Epithelial cell of esophagus (primary cell): ENCODE results near the gene PACS1.

Source experiments
- DNase-seq: peaks from one replicate; pipeline ENCODE4 v3.0.0; 2010; ENCODE audit warnings: low read depth
- H3K4me3 ChIP-seq: 2 replicates; pipeline ENCODE4 v1.5.1; 2011; ENCODE audit warnings: mild to moderate bottlenecking, low read length, control low read depth
- TF ChIP-seq, protein P1 (sequence below): IDR thresholded peaks from 2 replicates; pipeline ENCODE4 v1.5.1; 2011; ENCODE audit warnings: low read depth, mild to moderate bottlenecking, low read length, control low read depth, inconsistent platforms; ENCODE audit not compliant: insufficient read depth; ENCODE audit errors: missing control alignments

Gene PACS1

DNA sequence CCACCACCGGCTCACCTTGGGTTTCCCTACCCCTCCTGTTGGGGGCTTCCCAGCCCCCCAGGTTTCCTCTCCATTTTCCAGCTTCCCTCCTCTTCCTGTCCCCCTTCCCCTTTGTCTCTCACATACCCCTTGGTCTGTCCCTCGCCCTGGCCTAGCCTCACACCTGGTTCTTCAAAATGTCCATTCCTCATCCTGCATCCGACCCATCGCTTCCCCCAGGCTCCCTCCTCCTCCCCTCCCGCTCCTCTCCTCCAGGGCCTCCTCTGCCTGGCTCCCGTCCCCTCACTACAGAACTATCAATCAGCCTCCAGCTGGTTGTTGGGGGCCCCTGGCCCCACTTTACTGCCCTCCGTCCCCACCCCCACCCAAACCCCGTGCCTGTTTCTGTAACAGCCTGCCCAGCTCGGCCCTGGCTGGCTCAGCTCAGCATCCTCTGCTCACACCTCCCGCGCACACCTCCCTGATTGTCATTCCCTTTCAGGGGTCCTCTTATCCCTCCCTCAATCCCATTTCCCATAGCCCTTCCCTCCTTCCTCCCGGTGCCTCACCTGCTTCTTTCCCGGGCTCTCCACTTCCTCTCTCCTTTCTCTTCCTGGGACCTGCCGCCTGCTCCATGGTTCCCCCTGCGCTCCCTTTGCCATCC, 209.1 kb downstream of the PACS1 start:
- no peak overlapping the region for H3K4me3 ChIP-seq
- TF ChIP-seq, protein P1, sequence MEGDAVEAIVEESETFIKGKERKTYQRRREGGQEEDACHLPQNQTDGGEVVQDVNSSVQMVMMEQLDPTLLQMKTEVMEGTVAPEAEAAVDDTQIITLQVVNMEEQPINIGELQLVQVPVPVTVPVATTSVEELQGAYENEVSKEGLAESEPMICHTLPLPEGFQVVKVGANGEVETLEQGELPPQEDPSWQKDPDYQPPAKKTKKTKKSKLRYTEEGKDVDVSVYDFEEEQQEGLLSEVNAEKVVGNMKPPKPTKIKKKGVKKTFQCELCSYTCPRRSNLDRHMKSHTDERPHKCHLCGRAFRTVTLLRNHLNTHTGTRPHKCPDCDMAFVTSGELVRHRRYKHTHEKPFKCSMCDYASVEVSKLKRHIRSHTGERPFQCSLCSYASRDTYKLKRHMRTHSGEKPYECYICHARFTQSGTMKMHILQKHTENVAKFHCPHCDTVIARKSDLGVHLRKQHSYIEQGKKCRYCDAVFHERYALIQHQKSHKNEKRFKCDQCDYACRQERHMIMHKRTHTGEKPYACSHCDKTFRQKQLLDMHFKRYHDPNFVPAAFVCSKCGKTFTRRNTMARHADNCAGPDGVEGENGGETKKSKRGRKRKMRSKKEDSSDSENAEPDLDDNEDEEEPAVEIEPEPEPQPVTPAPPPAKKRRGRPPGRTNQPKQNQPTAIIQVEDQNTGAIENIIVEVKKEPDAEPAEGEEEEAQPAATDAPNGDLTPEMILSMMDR: no peak
- no peak for DNase-seq

DNA sequence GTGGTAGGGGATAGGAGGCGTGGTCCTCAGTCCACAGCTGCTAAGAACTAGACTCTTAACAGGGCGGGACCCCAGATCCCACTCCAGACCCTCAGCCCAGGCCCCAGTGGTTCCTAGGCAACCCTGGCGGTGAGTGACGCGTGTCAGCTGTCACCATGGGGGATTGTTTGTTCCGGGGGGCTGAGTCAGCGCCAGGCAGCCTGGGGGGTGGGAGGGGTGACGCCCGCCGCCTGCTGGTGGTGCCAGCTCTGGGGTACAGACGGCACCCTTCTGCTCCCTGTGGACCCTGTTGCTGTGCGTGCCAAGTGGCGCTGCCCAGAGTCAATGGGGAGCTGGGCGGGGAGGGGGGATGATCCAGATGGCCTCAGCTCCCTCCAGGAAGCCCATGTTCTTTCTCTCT, 210.4 kb downstream of the PACS1 start:
- no peak for DNase-seq
- TF ChIP-seq, protein P1: no peak
- H3K4me3 ChIP-seq: no peak overlapping the region

DNA sequence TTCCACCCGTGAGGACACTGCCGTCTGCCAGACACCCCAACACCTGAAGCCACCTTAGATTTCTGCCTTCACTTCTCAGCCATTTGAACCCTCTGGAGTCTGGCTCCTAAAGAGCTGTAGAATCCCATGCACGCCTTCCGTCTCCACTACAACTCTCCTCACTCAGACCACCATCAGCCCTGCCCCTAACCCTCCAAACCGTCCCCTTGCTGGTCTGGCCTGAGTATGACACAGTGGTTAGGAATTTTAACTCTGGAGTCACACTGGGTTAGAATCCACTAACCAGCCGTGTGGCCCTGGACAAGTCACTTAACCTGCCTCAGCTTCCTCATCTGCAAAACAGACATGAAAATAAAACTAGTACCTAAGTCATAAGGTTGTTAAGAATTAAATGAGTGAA, 210.9 kb downstream of the PACS1 start:
- no peak overlapping the region for H3K4me3 ChIP-seq
- no peak for DNase-seq
- TF ChIP-seq, protein P1: no peak

DNA sequence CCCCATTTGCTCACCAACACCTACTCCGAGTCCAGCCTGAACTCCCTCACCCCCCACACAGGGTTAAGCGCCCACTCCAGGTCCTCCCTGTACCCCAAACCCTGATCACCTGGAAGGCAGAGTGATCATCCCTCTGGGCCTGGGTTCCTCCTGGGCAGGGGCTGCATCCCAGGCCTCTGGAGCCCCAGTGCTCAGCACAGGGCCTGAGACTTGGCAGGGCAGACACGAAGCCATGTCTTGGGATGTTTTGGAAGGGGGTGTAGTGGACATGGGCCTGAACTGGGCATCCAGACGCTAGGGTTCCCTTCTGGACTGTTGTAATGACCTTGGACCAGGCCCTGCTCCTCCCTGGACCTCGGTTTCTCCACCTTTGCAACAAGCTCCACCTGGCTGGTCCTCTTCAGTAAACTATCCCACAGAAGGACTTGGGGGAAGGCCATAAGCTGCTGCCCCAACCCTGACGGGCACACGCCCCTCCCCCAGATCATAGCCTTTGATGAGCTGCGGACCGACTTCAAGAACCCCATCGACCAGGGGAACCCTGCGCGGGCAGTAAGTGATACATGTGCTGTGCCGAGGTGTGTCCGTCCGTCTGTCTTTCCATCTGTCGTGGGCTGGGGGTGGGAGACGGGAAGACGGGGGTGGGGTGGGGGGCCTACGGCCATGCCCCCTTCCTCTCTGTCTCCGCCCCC, 211.8 kb downstream of the PACS1 start:
- TF ChIP-seq, protein P1: no peak
- no peak overlapping the region for H3K4me3 ChIP-seq
- DNase-seq: no peak

DNA sequence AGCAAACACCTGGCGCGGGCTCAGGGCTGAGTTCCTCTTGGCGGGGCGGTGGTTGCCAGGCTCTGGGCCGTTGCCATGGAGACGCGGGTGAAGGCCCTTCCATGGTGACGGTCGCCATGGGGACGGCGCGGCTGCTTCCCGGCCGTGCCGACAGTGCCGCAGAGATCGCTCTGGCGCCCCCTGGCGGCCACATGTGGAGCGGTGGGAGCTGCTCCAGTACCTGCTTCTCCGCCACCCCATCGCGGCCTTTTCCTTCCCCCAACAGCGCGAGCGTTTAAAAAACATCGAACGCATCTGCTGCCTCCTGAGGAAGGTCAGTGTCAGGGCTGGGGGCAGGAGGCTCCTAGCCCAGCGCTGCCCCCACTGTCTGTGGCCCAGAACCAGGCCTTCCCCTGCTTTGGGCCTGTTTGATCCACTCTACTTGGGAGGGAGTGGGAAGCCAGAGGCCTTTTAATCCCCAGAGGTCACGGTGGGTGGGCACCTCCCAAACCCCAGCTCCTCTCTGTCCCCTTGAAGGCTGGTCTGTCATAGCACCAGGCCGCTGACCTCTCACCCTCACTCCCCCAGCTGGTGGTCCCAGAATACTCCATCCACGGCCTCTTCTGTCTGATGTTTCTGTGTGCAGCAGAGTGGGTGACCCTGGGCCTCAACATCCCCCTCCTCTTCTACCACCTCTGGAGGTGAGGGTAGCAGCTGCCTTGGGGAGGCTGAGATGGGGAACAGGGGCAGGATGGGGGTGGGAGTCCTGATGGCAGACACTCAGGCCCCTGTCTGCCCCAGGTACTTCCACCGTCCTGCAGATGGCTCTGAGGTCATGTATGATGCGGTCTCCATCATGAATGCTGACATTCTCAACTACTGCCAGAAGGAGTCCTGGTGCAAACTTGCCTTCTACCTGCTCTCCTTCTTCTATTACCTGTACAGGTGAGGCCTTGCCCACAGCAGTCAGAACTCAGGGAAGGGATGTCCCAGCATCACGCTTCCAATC, 212.7 kb downstream of the PACS1 start:
- no peak overlapping the region for H3K4me3 ChIP-seq
- peak; percentile 95 for DNase-seq
- TF ChIP-seq, protein P1: peak; percentile 84

DNA sequence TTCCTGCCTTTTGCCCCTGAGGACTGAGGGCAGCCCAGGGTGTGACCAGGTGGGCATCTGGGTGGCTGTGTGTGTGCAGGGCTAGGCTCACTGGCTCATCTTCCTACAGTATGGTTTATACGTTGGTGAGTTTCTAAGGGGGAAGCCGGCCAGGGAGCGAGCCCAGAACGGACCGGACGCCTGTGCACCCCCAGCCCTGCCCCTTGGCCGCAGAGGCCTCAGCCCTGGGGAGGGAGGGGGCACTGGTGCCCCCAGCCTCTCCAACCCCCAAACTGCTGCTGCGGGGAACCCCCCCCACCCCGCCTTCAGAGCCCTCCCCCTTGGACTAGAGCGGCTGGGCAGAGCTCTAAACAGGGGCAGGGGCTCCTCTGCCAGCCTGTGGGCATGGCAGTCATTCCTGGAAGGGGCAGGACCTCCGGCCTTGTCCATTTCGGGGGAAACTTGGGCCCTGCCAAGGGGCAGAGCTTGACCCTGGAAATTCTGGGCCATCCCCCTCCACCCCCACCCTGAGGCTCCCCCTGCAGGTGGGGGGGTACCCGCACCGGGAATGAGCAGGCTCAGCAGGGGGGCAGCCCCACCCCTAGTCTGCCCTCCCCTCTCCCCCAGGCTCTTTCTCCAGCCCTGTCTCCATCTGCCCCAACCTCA, 213.5 kb downstream of the PACS1 start:
- H3K4me3 ChIP-seq: no peak overlapping the region
- TF ChIP-seq, protein P1: no peak
- no peak for DNase-seq
